ENCODE measurements around the gene GALNT6. TPM values are rescaled to one million over a fixed set of nuclear protein-coding genes. Genes with fewer than 3 reads are reported as not detected.

Gene GALNT6
- total and polyA plus RNA-seq, 2 of the 13 experiments (the other 11 are each of a cell fraction or from before 2014, with no cell fraction given), result 1.0 to 1.1 TPM

DNA sequence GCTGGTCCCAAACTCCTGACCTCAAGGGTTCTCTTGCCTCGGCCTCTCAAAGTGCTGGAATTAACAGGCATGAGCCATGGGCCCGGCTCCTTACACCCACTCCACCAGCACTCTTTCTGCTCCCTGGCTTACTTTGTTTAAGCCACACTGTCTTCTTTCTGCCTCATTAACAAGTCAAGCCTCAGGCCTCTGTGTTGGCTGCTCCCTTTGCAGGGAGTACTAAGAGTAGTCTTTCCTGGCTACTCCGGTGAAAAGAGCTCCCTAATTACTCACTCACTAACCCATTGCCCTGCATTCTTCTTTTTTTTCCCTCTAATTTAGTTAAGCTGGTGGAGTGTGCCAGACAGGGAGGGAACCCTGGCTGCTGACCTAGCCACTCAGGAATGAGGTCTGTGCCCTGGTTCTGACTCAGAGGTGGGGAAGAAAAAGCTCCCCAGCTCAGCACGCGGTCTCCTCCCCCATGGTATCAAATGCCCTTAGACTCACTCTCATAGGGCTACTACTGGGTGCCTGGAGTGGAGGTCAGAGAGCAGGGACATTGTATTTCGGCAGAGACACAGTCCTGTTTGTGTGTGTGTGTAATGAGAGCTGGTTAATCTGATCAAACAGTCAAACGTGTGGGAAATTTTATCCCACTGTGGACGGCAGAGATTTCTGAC, 19.8 kb downstream of the GALNT6 start:
- peak; percentile 84 for DNase-seq (ENCODE audit: low spot score)
- Histone ChIP-seq H2AFZ (ENCODE audit: low read length) (no peak overlapping the region), H3K9ac (ENCODE audit: insufficient read depth, low read depth, low read length) (peak overlapping the region; percentile 26; the same call in 1 of the 2 replicates), H3K79me2 (ENCODE audit: insufficient read depth, low read length) (no peaks in the 10 kb centered on the region), H4K20me1 (ENCODE audit: insufficient read depth, low read length) (no peaks in the 10 kb centered on the region), H3K4me3 (replicated peaks in 1 of 3; ENCODE audit: insufficient read depth in 1 of 3, low read depth in 2 of 3, low read length in 3 of 3) (no peak overlapping the region), H3K9me3 (ENCODE audit: low read length) (no peaks in the 10 kb centered on the region), H3K36me3 (replicated peaks in 1 of 2; ENCODE audit: control insufficient read depth in 1 of 2, insufficient read depth in 2 of 2, low read length in 2 of 2) (no peaks in the 10 kb centered on the region), H3K4me2 (ENCODE audit: low read depth, low read length) (peak overlapping the region; percentile 62), H3K4me1 (ENCODE audit: insufficient read depth, low read length) (peaks cover 17% of the 10 kb centered on the region), H3K27ac (ENCODE audit: extremely low read length, insufficient read depth, low read length) (peak overlapping the region; percentile 16), H3K27me3 (ENCODE audit: control insufficient read depth in 1 of 2, insufficient read depth in 2 of 2, low read length in 2 of 2) (no peaks in the 10 kb centered on the region)
- BruUV-seq (replicated peaks), result no TSS peak
- peak; percentile 95 for ATAC-seq
- peak; percentile 80 for FAIRE-seq
- in situ Hi-C loops (cut with HindIII; ENCODE audit: extremely low pct_ligation_motif_present, low pct_unique_long_range_greater_than_20kb), result no loop called here
- ChIA-PET CTCF (ENCODE audit: low intra/inter-chr PET ratio, low total read pairs) (no interaction called here), POLR2A (interaction anchor here (1.0 kb wide), 1 partner anchor 288 kb away, joined by 5 read pairs; the partner anchor contains the start of gene CSRNP2)
- intact Hi-C loops (cut with micrococcal nuclease; ENCODE audit: unreplicated experiment), result no loop called here
- 10% methylated on average over 7 of the region's 8 CpGs for WGBS (ENCODE audit: low lambda C conversion rate)
- no peak for TF ChIP-seq RBM22 (optimal IDR thresholded peaks at IDR 0.05; ENCODE audit: low read length)
- no peak for TF ChIP-seq TRIM24 (CRISPR knock-in tag; IDR thresholded peaks at IDR 0.05)
- TF ChIP-seq PRMT3 (CRISPR knock-in tag; IDR thresholded peaks at IDR 0.05; ENCODE audit: borderline replicate concordance, low read depth), result no peak
- TF ChIP-seq CENPT (CRISPR knock-in tag; IDR thresholded peaks at IDR 0.05; ENCODE audit: low read depth), result no peak
- no peak for TF ChIP-seq KLF15 (CRISPR knock-in tag; IDR thresholded peaks at IDR 0.05; ENCODE audit: borderline replicate concordance)
- no peak for TF ChIP-seq XRCC5 (optimal IDR thresholded peaks at IDR 0.05; ENCODE audit: low read length)
- no peak for TF ChIP-seq ZNF775 (CRISPR knock-in tag; IDR thresholded peaks at IDR 0.05; ENCODE audit: borderline replicate concordance)
- peak; percentile 41 for TF ChIP-seq PITX1 (CRISPR knock-in tag; IDR thresholded peaks at IDR 0.05)
- no peak for TF ChIP-seq CAMTA2 (CRISPR knock-in tag; IDR thresholded peaks at IDR 0.05; ENCODE audit: borderline replicate concordance)
- no peak for TF ChIP-seq ZNF709 (CRISPR knock-in tag; IDR thresholded peaks at IDR 0.05)
- TF ChIP-seq MAX (IDR thresholded peaks at IDR 0.05), result peak; percentile 50
- 0 out of 2 replicates have a peak, but pooled peaks have one; percentile 25 for TF ChIP-seq ARID5B (CRISPR knock-in tag; IDR thresholded peaks at IDR 0.05)
- no peak for TF ChIP-seq RCOR2 (CRISPR knock-in tag; IDR thresholded peaks at IDR 0.05)
- no peak for TF ChIP-seq SRSF9 (IDR thresholded peaks at IDR 0.05; ENCODE audit: borderline replicate concordance, insufficient read depth, low read depth, low read length, poor library complexity, severe bottlenecking)
- no peak for TF ChIP-seq NR2C2 (CRISPR knock-in tag; IDR thresholded peaks at IDR 0.05; ENCODE audit: borderline replicate concordance)
- TF ChIP-seq ZNF891 (CRISPR knock-in tag; IDR thresholded peaks at IDR 0.05), result no peak
- TF ChIP-seq, protein P1, sequence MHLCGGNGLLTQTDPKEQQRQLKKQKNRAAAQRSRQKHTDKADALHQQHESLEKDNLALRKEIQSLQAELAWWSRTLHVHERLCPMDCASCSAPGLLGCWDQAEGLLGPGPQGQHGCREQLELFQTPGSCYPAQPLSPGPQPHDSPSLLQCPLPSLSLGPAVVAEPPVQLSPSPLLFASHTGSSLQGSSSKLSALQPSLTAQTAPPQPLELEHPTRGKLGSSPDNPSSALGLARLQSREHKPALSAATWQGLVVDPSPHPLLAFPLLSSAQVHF (CRISPR knock-in tag; IDR thresholded peaks at IDR 0.05), result no peak
- no peak for TF ChIP-seq IKZF4 (CRISPR knock-in tag; IDR thresholded peaks at IDR 0.05; ENCODE audit: borderline replicate concordance, low read depth, not compliant biosample characterization)
- TF ChIP-seq FOSL1 (CRISPR knock-in tag; IDR thresholded peaks at IDR 0.05; ENCODE audit: borderline replicate concordance), result no peak

Measured in HepG2 (cell line).